ENCODE data around the gene APBA1.

GRCh38 chr9:69502671-69503301 is 169.4 kb downstream of the APBA1 start:
- TF ChIP-seq CTCF (IDR thresholded peaks at IDR 0.05) (no peak), EZH2 (IDR thresholded peaks at IDR 0.05; ENCODE audit: borderline replicate concordance, insufficient read depth, low read depth, low read length, poor library complexity, severe bottlenecking) (no peak)

Measured in B cell (primary cell).